Esophagus squamous epithelium (tissue), 4 donors: ENCODE results near the gene FAM216A.

Experiments used
- CTCF ChIP-seq, 6 experiments: fragments of 450-650 bp in 4 of 6; fragments of 200-600 bp in 2 of 6; sonication (generic) in 2 of 6; IDR thresholded peaks; one replicate each; pipeline ENCODE4 v1.5.1; 2016 to 2019; ENCODE audit warnings: antibody characterized with exemption in 6 of 6, mild to moderate bottlenecking in 4 of 6, moderate library complexity in 4 of 6
- POLR2A ChIP-seq, 4 donors: fragments of 450-650 bp; IDR thresholded peaks; one replicate each; pipeline ENCODE4 v1.6.1; 2017; ENCODE audit warnings: antibody characterized with exemption in 4 of 4, mild to moderate bottlenecking in 4 of 4, moderate library complexity in 3 of 4

DNA sequence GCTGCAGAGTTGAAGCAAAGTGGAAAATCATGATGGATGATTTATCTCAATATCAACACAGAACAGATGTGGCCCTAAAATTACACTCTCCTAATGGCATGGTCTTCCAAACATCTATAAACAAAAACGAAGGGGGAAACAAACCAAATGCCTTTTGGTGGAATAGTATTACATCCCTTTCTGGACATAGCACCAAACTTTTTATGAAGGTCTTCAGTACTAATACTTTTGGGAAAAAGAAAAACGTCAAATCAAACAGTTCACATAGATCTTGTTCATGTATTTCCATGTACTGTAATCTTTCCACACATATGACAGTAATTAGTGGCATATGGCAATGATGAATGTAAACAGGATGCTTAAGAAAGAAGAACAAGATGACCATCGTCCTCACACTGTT, 42.2 kb upstream of the FAM216A start:
- TF ChIP-seq CTCF (IDR thresholded peaks at IDR 0.05) (no peak), POLR2A (IDR thresholded peaks at IDR 0.05) (no peak)
